Urinary bladder (tissue), 4 donors: Measurements from ENCODE around the gene RGS3. TPM values are rescaled to one million over a fixed set of nuclear protein-coding genes. Genes with fewer than 3 reads are reported as not detected.
"Not testable (repeated sequence)": the region's sequence is repeated elsewhere in the genome, so short reads cannot be mapped to it uniquely, and the experiment has no call there.

ENCODE experiments used
- DNase-seq: peaks from one replicate; pipeline ENCODE4 v3.0.0-alpha.2; 2015; ENCODE audit errors: extremely low spot score
- H3K27ac ChIP-seq: one replicate; pipeline ENCODE4 v1.5.1; 2013; ENCODE audit warnings: low read depth, mild to moderate bottlenecking, moderate library complexity
- H3K36me3 ChIP-seq: one replicate; pipeline ENCODE4 v1.6.1; 2013; ENCODE audit warnings: mild to moderate bottlenecking, moderate library complexity; ENCODE audit not compliant: insufficient read depth
- H3K4me1 ChIP-seq: one replicate; pipeline ENCODE4 v1.6.1; 2013; ENCODE audit warnings: mild to moderate bottlenecking, moderate library complexity; ENCODE audit not compliant: insufficient read depth
- H3K4me3 ChIP-seq: one replicate; pipeline ENCODE4 v1.5.1; 2013; ENCODE audit warnings: low read depth, low read length
- WGBS: extraction: QIAGEN DNeasy Blood & Tissue Kit; methylation state at CpG from one replicate; pipeline ENCODE4 v1.1.7; 2013; 5-methylcytosine and 5-hydroxymethylcytosine counted together
- polyA plus RNA-seq: library from polyadenylated mRNA; stranded (reverse); fragments of 200-250 nt; gene quantifications from one replicate; pipeline ENCODE4 v1.2.3, GENCODE V29; 2013
- total RNA-seq: library from RNA; depleted of rRNA; stranded (reverse); fragments of >200 nt; gene quantifications from one replicate; pipeline ENCODE4 v1.2.3, GENCODE V29; 2014
- donor health status: healthy with polysubstance abuse.
- donor health status: healthy.

The RGS3 gene
- total and polyA plus RNA-seq, 2 donors, result 28.5 to 52.4 TPM

- not testable (repeated sequence) for H3K27ac ChIP-seq, H3K4me1 ChIP-seq, H3K36me3 ChIP-seq, DNase-seq, H3K4me3 ChIP-seq
- 92% methylated on average over 8 of the region's 8 CpGs for WGBS
Observed at GRCh38 chr9:113549892-113550291, 86.4 kb downstream of the RGS3 start.

- WGBS, result 94% methylated on average over 3 of the region's 3 CpGs
- H3K4me3 ChIP-seq, result no peak overlapping the region
- no peak overlapping the region for H3K27ac ChIP-seq
- DNase-seq, result no peak
- H3K36me3 ChIP-seq, result no peaks in the 10 kb centered on the region
- H3K4me1 ChIP-seq, result no peaks in the 10 kb centered on the region
Observed at GRCh38 chr9:113556877-113557593, 93.5 kb downstream of the RGS3 start.

GRCh38 chr9:113558632-113559502 is 95.3 kb downstream of the RGS3 start:
- no peak overlapping the region for H3K27ac ChIP-seq

GRCh38 chr9:113559834-113560800 is 96.6 kb downstream of the RGS3 start:
- whole genome bisulfite sequencing, result 92% methylated on average over 12 of the region's 12 CpGs
- Histone ChIP-seq H3K36me3 (no peaks in the 10 kb centered on the region), H3K27ac (no peak overlapping the region), H3K4me1 (no peaks in the 10 kb centered on the region), H3K4me3 (no peak overlapping the region)
- DNase-seq, result no peak

More at GRCh38 chr9:113558632-113559502, 95.3 kb downstream of the RGS3 start:
- no peaks in the 10 kb centered on the region for H3K36me3 ChIP-seq
- DNase-seq, result no peak
- no peaks in the 10 kb centered on the region for H3K4me1 ChIP-seq
- H3K4me3 ChIP-seq, result no peak overlapping the region
- 24% methylated on average over 7 of the region's 7 CpGs for WGBS

GRCh38 chr9:113562653-113563381 is 99.3 kb downstream of the RGS3 start:
- WGBS, result 76% methylated on average over 2 of the region's 2 CpGs
- H3K27ac ChIP-seq, result no peak overlapping the region
- H3K36me3 ChIP-seq, result no peaks in the 10 kb centered on the region
- H3K4me3 ChIP-seq, result no peak overlapping the region
- no peak for DNase-seq
- H3K4me1 ChIP-seq, result no peaks in the 10 kb centered on the region

GRCh38 chr9:113563826-113564497 is 100.4 kb downstream of the RGS3 start:
- 89% methylated on average over 5 of the region's 5 CpGs for WGBS
- no peak for DNase-seq
- H3K27ac ChIP-seq, result no peak overlapping the region
- no peaks in the 10 kb centered on the region for H3K36me3 ChIP-seq
- H3K4me1 ChIP-seq, result no peaks in the 10 kb centered on the region
- H3K4me3 ChIP-seq, result no peak overlapping the region

GRCh38 chr9:113564498-113565237 is 101.1 kb downstream of the RGS3 start:
- Histone ChIP-seq H3K4me1 (no peaks in the 10 kb centered on the region), H3K4me3 (peak overlapping the region; percentile 32), H3K27ac (peak overlapping the region; percentile 61), H3K36me3 (no peaks in the 10 kb centered on the region)
- 10% methylated on average over 20 of the region's 20 CpGs for WGBS
- no peak for DNase-seq

- Histone ChIP-seq H3K27ac (no peak overlapping the region), H3K36me3 (no peaks in the 10 kb centered on the region), H3K4me1 (no peaks in the 10 kb centered on the region), H3K4me3 (no peak overlapping the region)
- 57% methylated on average over 8 of the region's 8 CpGs for WGBS
- DNase-seq, result no peak
Observed at GRCh38 chr9:113566016-113566711, 102.6 kb downstream of the RGS3 start.

- H3K4me3 ChIP-seq, result no peak overlapping the region
Observed at GRCh38 chr9:113566712-113567071, 103.2 kb downstream of the RGS3 start.

GRCh38 chr9:113567361-113568080 is 104.0 kb downstream of the RGS3 start:
- Histone ChIP-seq H3K4me3 (no peak overlapping the region), H3K27ac (no peak overlapping the region), H3K4me1 (no peaks in the 10 kb centered on the region), H3K36me3 (no peaks in the 10 kb centered on the region)
- DNase-seq, result no peak
- 96% methylated on average over 8 of the region's 8 CpGs for WGBS

More at GRCh38 chr9:113566712-113567071, 103.2 kb downstream of the RGS3 start:
- no peaks in the 10 kb centered on the region for H3K4me1 ChIP-seq
- H3K36me3 ChIP-seq, result no peaks in the 10 kb centered on the region
- no peak overlapping the region for H3K27ac ChIP-seq
- no peak for DNase-seq
- 88% methylated on average over 3 of the region's 3 CpGs for WGBS

- 81% methylated on average over 5 of the region's 5 CpGs for WGBS
- Histone ChIP-seq H3K36me3 (no peaks in the 10 kb centered on the region), H3K27ac (no peak overlapping the region), H3K4me1 (no peaks in the 10 kb centered on the region), H3K4me3 (no peak overlapping the region)
- no peak for DNase-seq
Observed at GRCh38 chr9:113568081-113568435, 104.5 kb downstream of the RGS3 start.
